GM11168 (cell line): Measurements from ENCODE around the gene ENAH.

Experiments used
- in situ Hi-C: fragments of 300-500 bp; cut with MboI; formaldehyde crosslinking; loops from one replicate; pipeline ENCODE4 v1.12.0; 2022; ENCODE audit warnings: low sequenced_read_pairs; ENCODE audit not compliant: unreplicated experiment

ENAH gene

DNA sequence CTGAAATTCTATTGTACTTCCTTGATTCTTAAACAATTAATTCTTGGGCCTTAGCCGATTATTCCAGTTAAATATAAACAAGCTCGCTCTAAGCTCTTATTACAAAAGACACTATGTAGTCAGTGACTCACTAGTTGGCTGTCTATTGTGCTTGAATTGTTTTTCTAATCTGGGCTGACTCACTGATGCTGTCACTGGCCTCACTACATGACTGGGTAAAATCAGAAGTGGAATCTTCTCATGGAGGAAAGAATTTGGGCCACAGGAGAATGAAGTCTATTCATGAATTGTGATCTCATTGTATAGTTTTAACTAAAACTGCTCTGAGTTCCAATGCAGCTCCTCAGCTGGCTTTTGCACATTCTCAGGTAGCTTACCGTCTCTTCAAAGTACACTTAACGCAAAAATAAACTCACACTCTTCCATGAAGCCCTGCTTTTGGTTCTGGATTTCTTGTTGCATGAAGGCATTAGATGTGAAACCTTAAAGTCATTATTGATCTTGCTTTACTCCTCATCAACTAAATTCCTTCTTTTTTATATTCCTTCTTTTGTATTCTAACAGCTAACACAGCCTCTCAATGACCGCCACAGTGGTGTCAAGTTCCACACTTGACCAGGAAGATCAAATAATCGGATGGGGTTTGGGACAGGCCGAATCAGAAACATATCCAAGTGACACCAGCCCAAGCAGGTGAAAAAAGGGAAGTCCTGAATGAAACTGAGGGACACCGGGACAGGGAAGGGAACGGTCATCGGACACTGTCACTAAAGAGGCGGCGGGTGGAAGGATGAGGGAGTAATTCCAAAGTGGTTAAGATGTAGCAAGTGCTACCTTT, 144.2 kb downstream of the ENAH start:
- in situ Hi-C loops: no loop called here

DNA sequence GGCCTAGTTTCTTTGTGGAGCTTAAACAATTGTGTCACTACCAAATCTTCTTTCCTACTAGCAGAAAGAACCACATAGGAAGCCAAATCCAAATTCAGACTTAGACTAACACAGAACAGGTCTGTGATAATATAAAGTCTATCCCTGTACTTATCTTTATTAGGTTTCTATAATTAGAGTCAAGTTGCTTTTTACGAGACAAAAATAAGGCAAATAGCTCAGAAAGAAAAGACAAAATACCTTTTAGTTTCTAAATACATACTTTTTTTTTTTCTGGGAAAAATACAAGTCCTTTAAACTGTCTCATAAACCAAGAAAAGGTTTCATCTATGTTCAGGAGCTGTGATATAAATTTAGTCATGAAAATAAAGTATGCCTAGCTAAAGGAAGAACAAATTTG, 146.2 kb downstream of the ENAH start:
- in situ Hi-C loops: no loop called here

DNA sequence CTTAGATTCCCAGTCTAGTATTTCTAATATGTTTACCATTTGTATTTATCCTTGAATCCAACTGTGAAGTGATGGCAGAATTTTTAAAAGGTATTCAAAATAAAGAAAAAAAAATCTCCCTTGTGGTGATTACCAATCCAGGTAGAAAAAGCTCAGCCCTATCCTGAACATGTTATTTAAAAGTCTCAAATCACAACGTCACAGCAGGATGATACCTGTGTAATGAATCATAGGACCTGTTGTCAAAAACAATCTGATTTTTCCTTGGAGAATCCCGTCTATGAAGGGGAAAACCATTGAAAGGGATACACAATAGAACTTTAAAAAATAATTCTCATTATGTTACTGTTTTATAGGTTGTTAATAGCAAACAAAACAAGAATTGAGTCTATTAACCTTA, 148.1 kb downstream of the ENAH start:
- in situ Hi-C loops: no loop called here

DNA sequence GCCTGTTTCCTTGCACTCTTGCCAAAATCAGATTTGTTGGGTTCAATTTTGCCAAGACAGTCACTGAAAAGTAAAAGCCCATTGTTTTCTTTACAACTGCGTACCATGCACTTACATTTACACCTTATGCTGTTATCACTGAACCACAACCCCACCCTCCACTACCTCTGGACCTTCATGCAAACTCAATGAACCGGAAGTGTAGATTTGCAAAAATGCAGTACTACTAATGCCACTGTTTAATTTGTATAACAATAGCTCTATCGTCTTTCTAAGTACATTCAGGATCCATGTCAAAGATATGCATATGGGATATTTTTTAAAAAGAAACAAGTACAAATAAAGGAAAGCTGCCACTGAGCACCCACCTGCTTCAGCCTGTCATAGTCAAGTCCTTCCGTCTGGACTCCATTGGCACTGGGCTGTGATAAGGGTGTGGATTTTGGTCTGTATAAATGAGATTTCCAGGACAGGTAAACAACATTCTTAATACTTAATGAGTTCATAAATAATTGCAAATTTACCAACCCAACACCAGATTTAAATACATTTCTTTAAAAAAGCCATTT, 152.2 kb downstream of the ENAH start:
- in situ Hi-C loops: no loop called here

DNA sequence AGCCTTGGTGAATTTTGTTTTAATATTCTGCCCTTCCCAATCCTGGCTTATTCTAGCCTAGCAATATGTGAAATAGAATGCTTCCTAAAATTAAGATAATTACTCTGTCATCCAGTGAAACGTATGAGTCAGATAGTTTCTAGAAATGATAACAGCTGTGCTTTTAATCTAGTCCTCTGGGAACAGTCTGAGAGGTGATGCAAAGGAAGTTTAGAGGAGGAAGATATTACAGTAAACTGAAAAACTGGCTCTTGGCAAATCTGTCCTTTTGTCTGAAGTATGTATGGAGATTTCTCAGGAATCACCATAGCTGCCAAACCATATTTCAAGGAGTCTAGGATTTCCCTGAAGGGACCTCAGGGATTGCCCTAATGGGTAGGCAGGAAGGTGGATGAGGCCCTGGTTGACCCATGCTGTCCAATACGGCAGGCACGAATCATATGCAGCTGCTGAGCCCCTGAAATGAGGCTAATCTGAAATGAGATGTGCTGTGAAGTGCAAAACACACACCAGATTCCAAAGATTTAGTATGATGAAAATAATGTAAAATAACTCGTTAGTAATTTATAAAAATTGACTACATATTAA, 154.3 kb downstream of the ENAH start:
- in situ Hi-C loops: loop anchor here (25.0 kb wide), 1 partner anchor 414 kb away; the partner anchor contains the start of gene PYCR2

DNA sequence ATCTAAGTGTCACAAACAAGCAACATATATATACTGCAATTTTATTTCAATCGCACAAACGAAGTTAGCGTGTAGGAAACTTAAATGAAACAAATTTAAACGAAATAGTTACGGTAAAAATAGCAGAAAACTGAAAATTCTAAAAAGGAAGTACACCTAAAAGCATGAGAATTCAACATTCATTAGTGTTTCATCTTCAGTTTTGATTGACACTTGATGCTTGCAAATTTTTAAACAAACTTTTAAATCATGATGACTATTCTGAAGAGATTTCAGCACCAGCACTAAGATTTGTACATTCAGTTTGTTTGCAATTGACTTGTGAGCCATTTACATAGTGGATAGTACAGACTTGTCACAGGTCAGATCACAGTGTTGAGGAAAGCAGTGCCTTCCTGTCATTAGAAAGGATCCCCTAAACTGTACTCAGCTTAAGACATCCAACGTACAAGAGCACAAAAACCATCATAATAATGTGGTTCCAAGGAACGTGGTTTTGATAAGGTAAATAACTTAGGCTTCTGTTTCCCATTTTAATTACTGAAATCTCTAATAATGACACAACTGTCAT, 158.0 kb downstream of the ENAH start:
- in situ Hi-C loops: loop anchor here (25.0 kb wide), 1 partner anchor 417 kb away; the partner anchor contains the start of gene PYCR2

DNA sequence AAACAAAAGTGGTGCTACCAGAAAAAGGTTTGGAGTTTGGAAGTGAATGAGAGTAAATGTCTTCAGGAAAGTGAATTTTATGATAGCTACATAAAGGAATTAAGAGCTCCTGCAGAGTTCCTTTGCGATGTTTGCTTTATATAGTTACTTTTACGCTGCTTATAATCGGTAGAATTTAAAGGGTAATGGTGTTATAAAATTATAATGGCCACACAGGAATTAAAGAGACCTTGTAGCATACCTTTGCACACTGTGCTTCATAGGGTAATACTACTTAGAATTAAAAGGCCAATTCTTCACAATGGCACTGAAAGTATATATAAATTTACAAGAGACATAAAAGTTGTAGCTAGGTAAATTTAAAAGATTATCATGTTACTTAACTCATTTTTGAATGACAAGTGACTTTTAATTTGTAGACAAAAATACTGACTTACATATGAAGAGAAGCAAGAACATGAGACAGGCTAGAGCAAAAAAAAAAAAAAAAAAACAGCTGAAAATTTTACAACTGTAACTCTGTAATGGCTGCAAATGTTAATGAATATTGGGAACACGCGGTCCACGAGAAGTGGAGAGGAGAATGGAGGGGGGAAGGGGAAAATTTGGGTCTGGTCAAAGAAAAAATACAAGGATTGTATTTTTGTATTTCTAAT, 159.2 kb downstream of the ENAH start:
- in situ Hi-C loops: loop anchor here (25.0 kb wide), 1 partner anchor 419 kb away; the partner anchor contains the start of gene PYCR2

DNA sequence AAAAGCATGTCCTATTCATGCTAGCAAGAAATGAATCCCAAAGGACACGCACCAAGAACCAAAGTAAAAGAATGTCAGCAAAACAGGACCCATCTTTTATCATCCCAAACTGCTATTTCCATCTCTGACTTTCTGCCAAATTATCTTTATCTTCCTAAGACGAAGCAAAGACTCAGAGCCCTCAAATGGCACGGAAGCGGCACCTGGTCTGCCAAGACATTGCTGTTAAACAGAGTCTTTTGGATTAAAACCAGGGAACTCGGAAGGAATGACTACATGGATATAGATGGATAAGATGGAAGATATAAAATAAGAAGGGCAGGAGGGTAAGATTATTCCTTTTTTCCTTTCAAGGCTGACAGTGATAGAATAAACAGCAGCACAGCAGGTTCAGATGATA, 164.2 kb downstream of the ENAH start:
- in situ Hi-C loops: loop anchor here (10.0 to 25.0 kb wide), 2 partner anchors 424 to 476 kb away; partner anchors contain the start of gene PYCR2

DNA sequence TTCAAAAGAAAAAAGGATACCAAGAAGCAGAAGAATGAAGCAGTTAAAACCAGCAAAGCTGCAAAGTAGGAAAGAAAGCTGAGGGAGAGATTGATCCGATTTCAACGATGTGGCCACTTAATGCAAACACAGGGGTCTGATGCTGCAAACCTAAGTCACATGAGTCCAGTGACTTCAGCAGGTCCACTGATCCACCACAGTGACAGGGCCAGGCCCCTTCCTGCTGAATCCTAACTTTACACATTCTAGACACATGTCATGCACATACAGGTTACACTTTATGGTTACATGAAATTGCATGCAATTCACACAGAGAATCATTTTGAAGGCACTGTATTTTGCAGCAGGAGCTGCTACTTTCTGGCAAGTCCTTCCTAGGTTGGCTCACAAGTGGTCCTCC, 166.1 kb downstream of the ENAH start:
- in situ Hi-C loops: loop anchor here (10.0 to 25.0 kb wide), 2 partner anchors 425 to 478 kb away; partner anchors contain the start of gene PYCR2

DNA sequence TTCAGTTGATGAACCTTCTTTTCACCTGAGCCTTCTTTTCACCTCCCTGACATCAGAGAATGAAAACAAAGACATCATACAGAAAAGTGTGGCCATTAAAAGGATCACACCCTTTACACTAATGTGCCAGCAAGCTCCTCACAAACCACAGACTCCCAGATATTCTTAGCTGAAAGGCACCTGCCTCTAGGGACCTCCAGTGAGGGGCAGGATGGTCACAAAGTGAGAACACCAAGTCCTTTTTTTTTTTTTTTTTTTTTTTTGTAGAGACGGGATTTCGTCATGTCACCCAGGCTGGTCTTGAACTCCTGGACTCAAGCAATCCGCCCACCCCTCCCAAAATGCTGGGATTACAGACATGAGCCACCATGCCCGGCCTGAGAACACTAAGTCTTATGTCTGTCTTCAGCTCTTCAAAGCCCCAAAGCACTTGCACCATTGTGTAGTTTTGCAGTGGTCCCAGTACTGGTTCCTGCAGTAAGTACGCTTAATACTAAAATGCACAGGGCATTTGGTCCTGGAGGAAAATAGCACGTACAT, 166.9 kb downstream of the ENAH start:
- in situ Hi-C loops: loop anchor here (10.0 to 25.0 kb wide), 2 partner anchors 426 to 479 kb away; partner anchors contain the start of gene PYCR2

DNA sequence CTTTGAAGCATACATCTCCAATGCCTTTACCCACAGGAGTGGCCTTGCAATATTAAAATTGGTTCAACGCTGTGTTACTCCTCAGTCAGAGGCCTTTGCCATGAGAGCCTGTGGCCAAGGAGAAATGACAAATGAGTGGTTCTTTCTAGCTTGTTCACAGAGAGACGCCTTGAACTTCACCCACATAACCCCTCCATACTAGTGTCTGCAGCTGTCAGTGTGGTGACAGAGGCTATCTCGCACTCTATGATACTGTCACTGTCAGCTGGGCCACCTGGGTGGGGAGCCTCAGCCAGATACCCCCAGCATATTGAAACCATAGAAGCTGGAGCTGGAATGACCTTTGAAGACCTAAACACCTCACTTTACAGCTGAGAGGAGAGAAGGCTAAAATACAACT, 167.7 kb downstream of the ENAH start:
- in situ Hi-C loops: loop anchor here (10.0 to 25.0 kb wide), 2 partner anchors 427 to 480 kb away; partner anchors contain the start of gene PYCR2

DNA sequence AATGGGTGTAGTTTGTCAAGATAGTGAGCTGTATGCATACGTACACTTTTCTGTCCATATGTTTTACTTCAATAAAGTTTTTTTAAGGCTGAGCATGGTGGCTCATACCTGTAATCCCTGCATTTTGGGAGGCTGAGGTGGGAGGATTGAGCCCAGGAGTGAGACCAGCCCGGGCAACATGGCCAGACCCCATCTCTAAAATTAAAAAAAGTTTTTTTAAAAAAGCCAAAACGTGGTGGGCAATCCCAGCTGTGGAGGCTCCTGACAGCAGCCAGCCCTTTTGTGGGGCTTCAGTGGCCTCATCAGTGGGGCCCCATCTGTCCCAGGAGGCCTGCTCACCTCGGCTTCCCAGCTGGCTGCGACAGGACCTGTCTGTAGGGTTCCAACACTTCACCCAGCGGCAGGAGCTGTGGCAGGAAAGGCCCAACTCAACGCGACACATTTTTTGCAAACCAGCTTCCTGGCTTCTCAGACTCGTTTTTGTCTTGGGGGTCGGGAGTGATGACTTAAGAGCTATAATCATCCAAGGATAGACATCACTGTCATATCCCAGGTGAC, 168.2 kb downstream of the ENAH start:
- in situ Hi-C loops: loop anchor here (10.0 to 25.0 kb wide), 2 partner anchors 428 to 480 kb away; partner anchors contain the start of gene PYCR2

DNA sequence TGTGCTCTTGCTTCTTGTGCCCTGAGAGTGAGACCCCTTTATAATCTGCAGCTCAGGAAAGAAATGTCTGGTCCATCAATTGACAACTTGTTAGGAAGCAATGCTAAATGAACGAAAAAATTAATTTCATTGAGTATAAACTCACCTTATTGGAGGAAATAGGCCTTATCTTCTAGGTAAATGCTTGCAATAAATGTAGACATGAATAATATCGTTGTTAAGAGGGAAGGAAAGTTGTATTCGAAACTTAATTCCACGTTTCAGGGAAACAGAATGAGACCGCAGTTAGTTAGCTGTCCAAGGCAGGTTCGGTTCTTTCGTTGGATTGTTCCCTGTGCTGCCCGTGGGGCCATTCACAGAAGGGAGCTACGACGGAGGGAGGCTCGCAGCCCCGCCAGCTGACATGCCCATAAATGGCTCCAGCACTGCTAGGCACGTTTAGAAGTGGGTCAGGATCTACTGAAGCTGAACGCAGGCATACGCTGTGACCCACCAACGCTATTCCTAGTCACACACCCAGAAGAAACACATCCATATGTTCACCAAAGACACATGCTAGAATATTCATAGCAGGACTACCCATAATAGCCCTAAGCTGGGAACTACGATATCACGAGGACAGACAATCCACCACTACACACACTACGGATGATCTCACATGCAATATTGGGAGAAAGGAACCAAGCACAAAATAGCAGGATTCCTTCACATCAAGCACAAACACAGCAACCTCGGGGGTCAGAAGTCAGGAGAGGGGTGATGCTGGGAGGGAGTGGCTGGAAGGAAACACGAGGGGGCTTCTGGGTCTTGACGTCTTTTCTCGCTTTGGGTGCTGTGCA, 168.9 kb downstream of the ENAH start:
- in situ Hi-C loops: loop anchor here (10.0 to 25.0 kb wide), 2 partner anchors 428 to 481 kb away; partner anchors contain the start of gene PYCR2

DNA sequence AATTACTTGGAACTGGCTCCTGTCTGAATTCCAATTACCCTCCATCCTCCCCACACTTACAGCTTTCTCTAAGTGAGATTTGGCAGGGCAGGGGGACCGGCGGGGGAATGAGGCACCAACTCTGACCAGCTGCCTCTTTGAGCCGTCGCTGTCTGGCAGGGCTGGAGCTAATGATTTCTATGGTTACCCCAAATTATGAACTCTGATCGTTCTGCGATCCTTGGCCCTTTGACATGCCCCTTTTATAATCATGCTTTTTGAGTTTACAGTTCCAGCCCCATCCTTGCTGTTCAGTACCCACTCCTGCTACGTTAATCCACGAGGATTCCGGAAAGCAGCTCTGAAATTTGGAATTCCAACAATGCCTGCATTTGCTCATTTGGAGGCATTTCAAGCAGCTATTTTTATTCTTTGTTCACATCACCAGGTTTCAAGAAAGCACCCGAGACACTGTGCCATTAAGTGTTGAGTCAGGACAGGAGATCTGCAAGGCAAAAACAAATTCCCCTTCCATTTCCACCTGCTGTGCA, 170.4 kb downstream of the ENAH start:
- in situ Hi-C loops: loop anchor here (10.0 to 25.0 kb wide), 2 partner anchors 430 to 482 kb away; partner anchors contain the start of gene PYCR2

DNA sequence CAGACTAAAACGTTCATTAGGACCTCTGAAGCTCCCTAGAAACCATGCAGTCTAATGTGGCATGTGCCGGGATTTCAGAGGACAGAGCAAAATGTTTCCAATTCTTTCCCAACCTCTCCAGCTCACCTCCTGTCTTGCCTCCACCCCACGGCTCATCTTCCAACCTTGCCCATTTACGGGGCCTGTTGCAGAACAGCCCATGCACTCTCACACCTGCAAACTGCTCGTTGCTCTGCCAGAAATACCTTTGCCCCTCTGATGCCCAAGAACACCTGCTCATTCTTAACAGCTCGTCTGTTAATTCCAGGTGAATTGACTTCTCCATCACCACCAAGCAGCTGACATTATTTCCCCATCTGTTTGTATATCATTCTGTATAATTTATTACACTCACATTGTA, 171.2 kb downstream of the ENAH start:
- in situ Hi-C loops: loop anchor here (10.0 to 25.0 kb wide), 2 partner anchors 431 to 483 kb away; partner anchors contain the start of gene PYCR2

DNA sequence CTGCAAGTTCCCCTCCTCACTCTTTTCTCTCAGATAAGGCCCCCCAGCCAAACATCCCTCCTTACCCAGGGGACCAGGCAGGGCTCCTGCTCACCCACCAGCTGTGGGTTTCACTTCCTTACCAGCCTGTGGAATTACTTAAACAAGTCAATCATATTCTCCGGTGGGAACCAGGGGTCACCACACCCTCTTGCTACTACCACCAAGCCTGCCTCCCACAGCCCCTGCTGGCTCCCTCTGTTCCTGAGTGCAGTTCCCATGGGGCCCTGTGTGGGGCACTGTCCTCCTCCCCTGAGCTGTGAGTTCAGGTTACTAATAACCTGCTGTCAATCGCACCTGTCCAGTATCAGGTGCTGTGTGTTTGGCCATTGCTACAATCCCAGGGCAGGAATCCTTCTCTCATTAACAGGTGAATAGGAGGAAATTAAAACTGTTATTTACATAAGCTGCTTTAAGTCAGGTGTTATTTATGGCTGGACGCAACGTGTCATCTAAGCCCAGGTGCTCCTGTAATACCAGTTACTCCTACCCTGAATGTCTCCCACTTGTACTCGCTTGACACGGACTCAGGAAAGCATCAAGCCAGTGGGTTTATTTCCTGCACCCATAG, 172.0 kb downstream of the ENAH start:
- in situ Hi-C loops: loop anchor here (10.0 to 25.0 kb wide), 2 partner anchors 431 to 484 kb away; partner anchors contain the start of gene PYCR2

DNA sequence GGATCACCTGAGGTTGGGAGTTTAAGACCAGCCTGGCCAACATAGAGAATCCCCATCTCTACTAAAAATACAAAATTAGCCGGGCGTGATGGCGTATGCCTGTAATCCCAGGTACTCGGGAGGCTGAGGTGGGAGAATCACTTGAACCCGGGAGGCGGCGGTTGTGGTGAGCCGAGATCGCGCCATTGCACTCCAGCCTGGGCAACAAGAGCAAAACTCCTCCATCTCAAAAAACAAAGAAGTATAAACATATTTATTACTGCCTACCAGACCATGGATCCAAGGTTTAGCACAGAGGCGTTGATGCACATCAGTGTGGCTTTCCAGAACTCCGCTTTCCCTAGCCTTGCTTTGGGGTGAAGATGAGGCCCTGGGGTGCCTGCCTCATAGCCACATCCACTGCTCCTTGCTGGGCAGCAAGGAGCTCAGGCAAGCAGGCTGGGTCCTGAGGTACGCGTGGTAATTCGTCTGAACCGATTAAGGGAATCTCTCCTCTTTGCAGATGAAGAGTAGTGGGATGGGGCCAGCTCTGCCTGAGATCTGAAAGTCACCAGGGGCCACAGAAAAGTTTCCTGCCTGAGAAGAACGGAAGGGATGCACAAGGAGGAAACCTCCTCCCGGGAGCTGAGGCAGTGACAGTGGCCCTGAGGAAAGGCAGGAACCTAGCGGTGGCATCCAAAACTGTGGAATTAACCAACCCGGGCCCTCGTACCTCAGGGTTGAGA, 172.8 kb downstream of the ENAH start:
- in situ Hi-C loops: loop anchor here (10.0 to 25.0 kb wide), 3 partner anchors 295 to 485 kb away; partner anchors contain the start of genes PYCR2 and SRP9
